SK-N-SH (cell line): ENCODE data around the gene DCAF4L1. TPM values are rescaled to one million over a fixed set of nuclear protein-coding genes. Genes with fewer than 3 reads are reported as not detected.

ENCODE experiments used
- CTCF ChIA-PET: fragments of 300-600, 350-600 bp; formaldehyde crosslinking; extraction: SDS; loops from one replicate; lab custom pipeline; 2021; lab: Yijun Ruan, JAX
- POLR2A ChIA-PET: fragments of 350-600 bp; sonication (Branson Sonifier 250); formaldehyde crosslinking; extraction: SDS; loops from one replicate; lab custom pipeline; 2020; ENCODE audit warnings: antibody characterized with exemption, inconsistent platforms; lab: Yijun Ruan, JAX
- DNase-seq: peaks from one replicate; pipeline ENCODE4 v3.0.0; 2012
- H2AFZ ChIP-seq: fragments of 200-600 bp; sonication (generic); 2 replicates; pipeline ENCODE4 v1.8.1; 2016; ENCODE audit warnings: antibody characterized with exemption, mild to moderate bottlenecking, low read depth
- H3F3A ChIP-seq: fragments of 200-600 bp; sonication (generic); replicated peaks from 2 replicates; pipeline ENCODE3; 2016; ENCODE audit warnings: antibody characterized with exemption, mild to moderate bottlenecking; ENCODE audit not compliant: insufficient read depth
- H3K27ac ChIP-seq, 2 experiments: fragments of 200-500 bp in 1 of 2; fragments of 200-600 bp in 1 of 2; sonication (Bioruptor generic) in 1 of 2; sonication (generic), shearing (Covaris generic) in 1 of 2; 2 replicates each; pipeline versions ENCODE4 v1.5.1 to v1.6.1; 2014 to 2016; ENCODE audit warnings: low read depth in 2 of 2, inconsistent platforms in 1 of 2, low read length in 1 of 2, mild to moderate bottlenecking in 1 of 2, mixed read lengths in 1 of 2
- H3K27me3 ChIP-seq: fragments of 200-600 bp; sonication (generic), shearing (Covaris generic); 2 replicates; pipeline ENCODE4 v1.6.1; 2016; ENCODE audit warnings: mixed run types; ENCODE audit not compliant: insufficient read depth
- H3K36me3 ChIP-seq, 2 experiments: fragments of 200-500 bp in 1 of 2; fragments of 200-600 bp in 1 of 2; sonication (Bioruptor generic) in 1 of 2; sonication (generic) in 1 of 2; replicated peaks in 1 of 2; 2 replicates each; pipeline versions ENCODE3 to v1.5.1; 2014 to 2016; ENCODE audit warnings: low read length in 1 of 2, mild to moderate bottlenecking in 1 of 2; ENCODE audit not compliant: insufficient read depth in 2 of 2, control insufficient read depth in 1 of 2
- H3K4me1 ChIP-seq, 2 experiments: fragments of 200-500 bp in 1 of 2; fragments of 200-600 bp in 1 of 2; sonication (Bioruptor generic) in 1 of 2; sonication (generic), shearing (Covaris generic) in 1 of 2; 2 replicates each; pipeline versions ENCODE4 v1.5.1 to v1.6.1; 2014 to 2016; ENCODE audit warnings: low read depth in 1 of 2, low read length in 1 of 2, mixed run types in 1 of 2; ENCODE audit not compliant: insufficient read depth in 2 of 2, control insufficient read depth in 1 of 2
- H3K4me2 ChIP-seq: fragments of 200-600 bp; sonication (generic), shearing (Covaris generic); 2 replicates; pipeline ENCODE4 v1.6.1; 2017; ENCODE audit warnings: mixed run types
- H3K4me3 ChIP-seq, 2 experiments: fragments of 200-500 bp in 1 of 2; fragments of 200-600 bp in 1 of 2; sonication (Bioruptor generic) in 1 of 2; sonication (generic), shearing (Covaris generic) in 1 of 2; 2 replicates each; pipeline versions ENCODE4 v1.5.1 to v1.8.1; 2014 to 2016; ENCODE audit warnings: low read depth in 2 of 2, inconsistent platforms in 1 of 2, low read length in 1 of 2, mild to moderate bottlenecking in 1 of 2, mixed read lengths in 1 of 2, moderate library complexity in 1 of 2
- H3K79me2 ChIP-seq: fragments of 200-600 bp; sonication (generic); 2 replicates; pipeline ENCODE4 v1.8.1; 2017; ENCODE audit warnings: mild to moderate bottlenecking; ENCODE audit not compliant: insufficient read depth
- H3K9ac ChIP-seq: fragments of 200-600 bp; sonication (generic); 2 replicates; pipeline ENCODE4 v1.6.1; 2017; ENCODE audit warnings: mixed run types
- H3K9me2 ChIP-seq: fragments of 200-600 bp; sonication (generic); 2 replicates; pipeline ENCODE4 v1.6.1; 2017; ENCODE audit warnings: mixed run types
- H3K9me3 ChIP-seq: fragments of 200-600 bp; sonication (generic); 2 replicates; pipeline ENCODE4 v1.6.1; 2017; ENCODE audit warnings: mixed run types, mild to moderate bottlenecking, moderate library complexity
- H4K20me1 ChIP-seq: fragments of 200-600 bp; sonication (generic); 2 replicates; pipeline ENCODE4 v1.6.1; 2017; ENCODE audit warnings: mild to moderate bottlenecking, mixed run types; ENCODE audit not compliant: insufficient read depth
- CHD2 ChIP-seq: fragments of 150-350 bp; IDR thresholded peaks from 2 replicates; pipeline ENCODE4 v1.6.1; 2018; ENCODE audit warnings: low read length; ENCODE audit not compliant: partially characterized antibody
- ELF1 ChIP-seq: IDR thresholded peaks from 2 replicates; pipeline ENCODE4 v1.4.0; 2012
- GABPA ChIP-seq: IDR thresholded peaks from 2 replicates; pipeline ENCODE4 v1.4.0; 2012; ENCODE audit warnings: low read depth, mild to moderate bottlenecking
- WGBS: methylation state at CpG from one replicate; pipeline ENCODE4 v1.1.6; 2017; ENCODE audit warnings: low lambda C conversion rate; 5-methylcytosine and 5-hydroxymethylcytosine counted together
- polyA plus RNA-seq, 3 experiments: library from polyadenylated mRNA; depleted of rRNA; stranded (reverse); fragments of >200 nt; gene quantifications; 2 replicates each; pipeline ENCODE4 v1.2.3, GENCODE V29; 2012
- TF ChIP-seq, protein P1 (sequence below): IDR thresholded peaks from 2 replicates; pipeline ENCODE4 v1.6.1; 2012; ENCODE audit warnings: mild to moderate bottlenecking, low read depth, low read length, moderate library complexity
- TF ChIP-seq, protein P2 (sequence below): fragments of 150-350 bp; IDR thresholded peaks from 2 replicates; pipeline ENCODE4 v1.6.1; 2016; ENCODE audit warnings: mild to moderate bottlenecking, low read depth, low read length
- TF ChIP-seq, protein P3 (sequence below): IDR thresholded peaks from 2 replicates; pipeline ENCODE4 v1.4.0; 2012; ENCODE audit warnings: low read depth, borderline replicate concordance
- TF ChIP-seq, protein P4 (sequence below): fragments of 150-350 bp; IDR thresholded peaks from 2 replicates; pipeline ENCODE4 v1.6.1; 2017; ENCODE audit warnings: antibody characterized with exemption, low read length, low read depth, borderline replicate concordance
- TF ChIP-seq, protein P5 (sequence below): fragments of 200-600 bp; sonication (generic); IDR thresholded peaks from 2 replicates; pipeline ENCODE4 v1.6.1; 2017; ENCODE audit warnings: antibody characterized with exemption, mild to moderate bottlenecking, moderate library complexity

DCAF4L1 gene
- polyA plus RNA-seq, 1 of the 3 experiments (the other 2 are of a cell fraction): 0.05 TPM

DNA sequence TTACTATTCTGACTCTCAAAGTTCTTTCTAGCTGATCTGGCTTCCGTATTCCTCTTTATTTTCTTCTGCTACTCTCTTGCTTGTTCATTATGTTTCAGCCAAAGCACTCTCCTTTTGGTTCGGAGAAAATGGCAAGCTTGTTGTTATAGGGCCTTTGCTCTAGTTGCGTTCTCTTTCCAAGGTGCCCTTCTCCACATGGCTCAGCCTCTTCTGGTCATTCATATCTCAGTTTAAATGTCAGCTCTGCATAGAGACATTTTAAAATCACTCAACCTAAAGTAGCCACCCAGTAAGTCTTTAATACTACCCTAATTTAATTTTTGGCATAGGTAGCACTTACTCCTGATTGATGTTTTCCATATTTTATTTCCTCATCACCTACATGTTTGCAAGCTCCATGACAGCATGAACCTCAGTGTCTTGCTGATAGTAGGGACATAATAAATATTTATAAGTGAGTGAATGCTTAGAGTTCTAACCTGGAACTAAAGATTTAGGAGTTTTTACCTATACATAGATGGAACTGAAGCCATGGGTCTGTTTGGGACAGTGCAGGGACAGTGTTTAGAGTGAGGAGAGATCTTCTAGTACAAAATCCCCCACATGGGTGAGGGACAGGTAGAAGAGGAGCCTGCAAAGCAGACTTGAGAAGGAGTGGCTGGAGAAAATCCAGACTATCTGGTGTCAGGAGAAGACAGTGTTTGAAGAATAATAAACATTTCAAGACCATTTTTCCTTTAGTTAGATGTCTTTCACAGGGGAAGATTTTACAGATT lies 26.6 kb downstream of the DCAF4L1 start:
- H3F3A ChIP-seq: no peaks in the 10 kb centered on the region
- no peak overlapping the region for H3K27ac ChIP-seq
- CTCF ChIA-PET: no interaction called here
- H3K79me2 ChIP-seq: peaks cover 80% of the 10 kb centered on the region
- H3K4me3 ChIP-seq: no peak overlapping the region
- TF ChIP-seq, protein P1, sequence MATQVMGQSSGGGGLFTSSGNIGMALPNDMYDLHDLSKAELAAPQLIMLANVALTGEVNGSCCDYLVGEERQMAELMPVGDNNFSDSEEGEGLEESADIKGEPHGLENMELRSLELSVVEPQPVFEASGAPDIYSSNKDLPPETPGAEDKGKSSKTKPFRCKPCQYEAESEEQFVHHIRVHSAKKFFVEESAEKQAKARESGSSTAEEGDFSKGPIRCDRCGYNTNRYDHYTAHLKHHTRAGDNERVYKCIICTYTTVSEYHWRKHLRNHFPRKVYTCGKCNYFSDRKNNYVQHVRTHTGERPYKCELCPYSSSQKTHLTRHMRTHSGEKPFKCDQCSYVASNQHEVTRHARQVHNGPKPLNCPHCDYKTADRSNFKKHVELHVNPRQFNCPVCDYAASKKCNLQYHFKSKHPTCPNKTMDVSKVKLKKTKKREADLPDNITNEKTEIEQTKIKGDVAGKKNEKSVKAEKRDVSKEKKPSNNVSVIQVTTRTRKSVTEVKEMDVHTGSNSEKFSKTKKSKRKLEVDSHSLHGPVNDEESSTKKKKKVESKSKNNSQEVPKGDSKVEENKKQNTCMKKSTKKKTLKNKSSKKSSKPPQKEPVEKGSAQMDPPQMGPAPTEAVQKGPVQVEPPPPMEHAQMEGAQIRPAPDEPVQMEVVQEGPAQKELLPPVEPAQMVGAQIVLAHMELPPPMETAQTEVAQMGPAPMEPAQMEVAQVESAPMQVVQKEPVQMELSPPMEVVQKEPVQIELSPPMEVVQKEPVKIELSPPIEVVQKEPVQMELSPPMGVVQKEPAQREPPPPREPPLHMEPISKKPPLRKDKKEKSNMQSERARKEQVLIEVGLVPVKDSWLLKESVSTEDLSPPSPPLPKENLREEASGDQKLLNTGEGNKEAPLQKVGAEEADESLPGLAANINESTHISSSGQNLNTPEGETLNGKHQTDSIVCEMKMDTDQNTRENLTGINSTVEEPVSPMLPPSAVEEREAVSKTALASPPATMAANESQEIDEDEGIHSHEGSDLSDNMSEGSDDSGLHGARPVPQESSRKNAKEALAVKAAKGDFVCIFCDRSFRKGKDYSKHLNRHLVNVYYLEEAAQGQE: no peak
- TF ChIP-seq, protein P2, sequence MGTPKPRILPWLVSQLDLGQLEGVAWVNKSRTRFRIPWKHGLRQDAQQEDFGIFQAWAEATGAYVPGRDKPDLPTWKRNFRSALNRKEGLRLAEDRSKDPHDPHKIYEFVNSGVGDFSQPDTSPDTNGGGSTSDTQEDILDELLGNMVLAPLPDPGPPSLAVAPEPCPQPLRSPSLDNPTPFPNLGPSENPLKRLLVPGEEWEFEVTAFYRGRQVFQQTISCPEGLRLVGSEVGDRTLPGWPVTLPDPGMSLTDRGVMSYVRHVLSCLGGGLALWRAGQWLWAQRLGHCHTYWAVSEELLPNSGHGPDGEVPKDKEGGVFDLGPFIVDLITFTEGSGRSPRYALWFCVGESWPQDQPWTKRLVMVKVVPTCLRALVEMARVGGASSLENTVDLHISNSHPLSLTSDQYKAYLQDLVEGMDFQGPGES: no peak
- TF ChIP-seq, all 33 proteins: peak for 0
- POLR2A ChIA-PET: no interaction called here
- no peaks in the 10 kb centered on the region for H3K9me3 ChIP-seq
- no peak overlapping the region for H2AFZ ChIP-seq
- H4K20me1 ChIP-seq: peaks cover 17% of the 10 kb centered on the region; the same call in 1 of the 2 replicates
- no peak for DNase-seq
- no peak overlapping the region for H3K4me2 ChIP-seq
- no peaks in the 10 kb centered on the region for H3K27me3 ChIP-seq
- no peak overlapping the region for H3K9ac ChIP-seq
- H3K4me1 ChIP-seq: peaks cover 0 to 5% of the 10 kb centered on the region in 2 experiments; a peak in 2 of 4 replicates
- peaks cover 34 to 39% of the 10 kb centered on the region in 2 experiments for H3K36me3 ChIP-seq
- WGBS: 93% methylated on average over 3 of the region's 3 CpGs
- H3K9me2 ChIP-seq: no peaks in the 10 kb centered on the region

DNA sequence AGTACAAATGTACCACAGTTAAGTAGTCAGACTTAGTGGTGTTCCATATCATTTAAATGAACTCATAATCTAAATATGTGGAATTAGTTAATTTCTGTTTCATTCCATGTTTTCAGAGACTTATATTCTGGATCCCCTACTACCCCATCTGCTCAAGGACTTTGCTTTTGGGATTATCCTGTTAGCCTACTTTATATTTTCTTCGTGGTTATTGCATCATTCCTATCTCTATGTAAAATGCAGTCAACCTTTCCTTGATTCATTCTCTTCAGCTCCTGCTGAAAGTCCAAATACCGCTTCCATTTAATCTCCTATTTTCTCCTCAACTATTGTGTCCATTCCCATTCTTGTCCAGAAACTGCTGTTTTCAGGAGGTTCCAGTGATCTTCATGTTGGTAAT lies 33.9 kb downstream of the DCAF4L1 start:
- Histone ChIP-seq H3K27me3 (no peaks in the 10 kb centered on the region), H3K9me3 (no peaks in the 10 kb centered on the region), H3K4me2 (no peak overlapping the region), H3K4me3 (no peak overlapping the region), H3K9me2 (no peaks in the 10 kb centered on the region), H3K79me2 (peaks cover 62% of the 10 kb centered on the region), H3F3A (peaks cover 7% of the 10 kb centered on the region), H3K4me1 (peaks cover 0 to 4% of the 10 kb centered on the region in 2 experiments; a peak in 2 of 4 replicates), H2AFZ (no peak overlapping the region), H3K9ac (no peak overlapping the region), H4K20me1 (no peaks in the 10 kb centered on the region; the same call in 1 of the 2 replicates), H3K36me3 (peaks cover 12 to 38% of the 10 kb centered on the region in 2 experiments), H3K27ac (peak overlapping the region in 1 of 2 experiments; percentile 14; a peak in 1 of 4 replicates)
- DNase-seq: no peak
- TF ChIP-seq, protein P3, sequence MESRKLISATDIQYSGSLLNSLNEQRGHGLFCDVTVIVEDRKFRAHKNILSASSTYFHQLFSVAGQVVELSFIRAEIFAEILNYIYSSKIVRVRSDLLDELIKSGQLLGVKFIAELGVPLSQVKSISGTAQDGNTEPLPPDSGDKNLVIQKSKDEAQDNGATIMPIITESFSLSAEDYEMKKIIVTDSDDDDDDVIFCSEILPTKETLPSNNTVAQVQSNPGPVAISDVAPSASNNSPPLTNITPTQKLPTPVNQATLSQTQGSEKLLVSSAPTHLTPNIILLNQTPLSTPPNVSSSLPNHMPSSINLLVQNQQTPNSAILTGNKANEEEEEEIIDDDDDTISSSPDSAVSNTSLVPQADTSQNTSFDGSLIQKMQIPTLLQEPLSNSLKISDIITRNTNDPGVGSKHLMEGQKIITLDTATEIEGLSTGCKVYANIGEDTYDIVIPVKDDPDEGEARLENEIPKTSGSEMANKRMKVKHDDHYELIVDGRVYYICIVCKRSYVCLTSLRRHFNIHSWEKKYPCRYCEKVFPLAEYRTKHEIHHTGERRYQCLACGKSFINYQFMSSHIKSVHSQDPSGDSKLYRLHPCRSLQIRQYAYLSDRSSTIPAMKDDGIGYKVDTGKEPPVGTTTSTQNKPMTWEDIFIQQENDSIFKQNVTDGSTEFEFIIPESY: no peak
- no peak for TF ChIP-seq ELF1
- no peak for TF ChIP-seq GABPA
- TF ChIP-seq CHD2: no peak
- TF ChIP-seq, protein P4, sequence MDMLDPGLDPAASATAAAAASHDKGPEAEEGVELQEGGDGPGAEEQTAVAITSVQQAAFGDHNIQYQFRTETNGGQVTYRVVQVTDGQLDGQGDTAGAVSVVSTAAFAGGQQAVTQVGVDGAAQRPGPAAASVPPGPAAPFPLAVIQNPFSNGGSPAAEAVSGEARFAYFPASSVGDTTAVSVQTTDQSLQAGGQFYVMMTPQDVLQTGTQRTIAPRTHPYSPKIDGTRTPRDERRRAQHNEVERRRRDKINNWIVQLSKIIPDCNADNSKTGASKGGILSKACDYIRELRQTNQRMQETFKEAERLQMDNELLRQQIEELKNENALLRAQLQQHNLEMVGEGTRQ: no peak
- TF ChIP-seq, protein P5, sequence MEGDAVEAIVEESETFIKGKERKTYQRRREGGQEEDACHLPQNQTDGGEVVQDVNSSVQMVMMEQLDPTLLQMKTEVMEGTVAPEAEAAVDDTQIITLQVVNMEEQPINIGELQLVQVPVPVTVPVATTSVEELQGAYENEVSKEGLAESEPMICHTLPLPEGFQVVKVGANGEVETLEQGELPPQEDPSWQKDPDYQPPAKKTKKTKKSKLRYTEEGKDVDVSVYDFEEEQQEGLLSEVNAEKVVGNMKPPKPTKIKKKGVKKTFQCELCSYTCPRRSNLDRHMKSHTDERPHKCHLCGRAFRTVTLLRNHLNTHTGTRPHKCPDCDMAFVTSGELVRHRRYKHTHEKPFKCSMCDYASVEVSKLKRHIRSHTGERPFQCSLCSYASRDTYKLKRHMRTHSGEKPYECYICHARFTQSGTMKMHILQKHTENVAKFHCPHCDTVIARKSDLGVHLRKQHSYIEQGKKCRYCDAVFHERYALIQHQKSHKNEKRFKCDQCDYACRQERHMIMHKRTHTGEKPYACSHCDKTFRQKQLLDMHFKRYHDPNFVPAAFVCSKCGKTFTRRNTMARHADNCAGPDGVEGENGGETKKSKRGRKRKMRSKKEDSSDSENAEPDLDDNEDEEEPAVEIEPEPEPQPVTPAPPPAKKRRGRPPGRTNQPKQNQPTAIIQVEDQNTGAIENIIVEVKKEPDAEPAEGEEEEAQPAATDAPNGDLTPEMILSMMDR: no peak
- WGBS: 91% methylated on average over 2 of the region's 2 CpGs
- CTCF ChIA-PET: no interaction called here
- POLR2A ChIA-PET: no interaction called here
